CD14-positive monocyte (primary cell): ENCODE measurements around the gene KCNQ1OT1. TPM values are rescaled to one million over a fixed set of nuclear protein-coding genes. Genes with fewer than 3 reads are reported as not detected.
A peak's percentile ranks its signal among the peaks of the same experiment; 100 is the strongest.

ENCODE experiments used
- DNase-seq, 3 donors: peaks; one replicate each; pipeline ENCODE4 v3.0.0-alpha.2; 2011 to 2022
- H2AFZ ChIP-seq: 2 replicates; pipeline ENCODE4 v1.6.0; 2012; ENCODE audit warnings: mild to moderate bottlenecking, low read depth, low read length, inconsistent platforms; ENCODE audit not compliant: insufficient read depth, poor library complexity, severe bottlenecking
- H3K27ac ChIP-seq, 2 donors: 1 replicate in 1 of 2; 2 replicates in 1 of 2; pipeline ENCODE4 v1.5.1; 2012 to 2013; ENCODE audit warnings: low read length in 2 of 2, control low read depth in 1 of 2, inconsistent platforms in 1 of 2, low read depth in 1 of 2, mild to moderate bottlenecking in 1 of 2
- H3K27me3 ChIP-seq, 2 donors: one replicate each; pipeline versions ENCODE4 v1.6.0 to v1.6.1; 2011 to 2013; ENCODE audit warnings: low read length in 2 of 2; ENCODE audit not compliant: control insufficient read depth in 2 of 2, insufficient read depth in 2 of 2
- H3K36me3 ChIP-seq, 2 donors: replicated peaks in 1 of 2; 1 replicate in 1 of 2; 2 replicates in 1 of 2; pipeline versions ENCODE4 v1.5.1 to v1.6.1; 2012 to 2013; ENCODE audit warnings: low read length in 2 of 2, control low read depth in 1 of 2, inconsistent platforms in 1 of 2, mild to moderate bottlenecking in 1 of 2; ENCODE audit not compliant: insufficient read depth in 2 of 2, control insufficient read depth in 1 of 2
- H3K4me1 ChIP-seq, 2 donors: 1 replicate in 1 of 2; 2 replicates in 1 of 2; pipeline versions ENCODE4 v1.5.1 to v1.6.1; 2012 to 2013; ENCODE audit warnings: low read length in 2 of 2, control low read depth in 1 of 2, inconsistent platforms in 1 of 2, mild to moderate bottlenecking in 1 of 2, moderate library complexity in 1 of 2; ENCODE audit not compliant: insufficient read depth in 2 of 2, control insufficient read depth in 1 of 2
- H3K4me2 ChIP-seq: replicated peaks from 2 replicates; pipeline ENCODE3; 2012; ENCODE audit warnings: low read length, moderate library complexity, mild to moderate bottlenecking; ENCODE audit not compliant: poor library complexity, severe bottlenecking; ENCODE audit errors: extremely low read depth
- H3K4me3 ChIP-seq, 3 experiments: fragments of 200-600 bp in 1 of 3; sonication (generic) in 1 of 3; replicated peaks in 1 of 3; 1 replicate in 2 of 3; 2 replicates in 1 of 3; pipeline ENCODE4 v1.5.1; 2011 to 2013; ENCODE audit warnings: low read length in 3 of 3, mild to moderate bottlenecking in 3 of 3, control low read depth in 2 of 3, low read depth in 2 of 3, inconsistent platforms in 1 of 3, moderate library complexity in 1 of 3
- H3K79me2 ChIP-seq: 2 replicates; pipeline ENCODE4 v1.6.0; 2012; ENCODE audit warnings: mild to moderate bottlenecking, control low read depth, inconsistent platforms, low read length, moderate library complexity; ENCODE audit not compliant: insufficient read depth
- H3K9ac ChIP-seq: 2 replicates; pipeline ENCODE4 v1.6.0; 2017; ENCODE audit warnings: low read length, mild to moderate bottlenecking; ENCODE audit not compliant: insufficient read depth, poor library complexity, severe bottlenecking
- H3K9me3 ChIP-seq, 2 donors: replicated peaks in 1 of 2; 1 replicate in 1 of 2; 2 replicates in 1 of 2; pipeline versions ENCODE4 v1.5.1 to v1.6.1; 2012 to 2013; ENCODE audit warnings: low read length in 2 of 2, control low read depth in 1 of 2; ENCODE audit not compliant: control insufficient read depth in 1 of 2, insufficient read depth in 1 of 2
- H4K20me1 ChIP-seq: 2 replicates; pipeline ENCODE4 v1.6.0; 2012; ENCODE audit warnings: mild to moderate bottlenecking, low read length, control low read depth, moderate library complexity; ENCODE audit not compliant: insufficient read depth
- H3K27ac Mint-ChIP-seq, 7 donors: one replicate each; pipeline ENCODE4 v1.8.0; 2020; ENCODE audit warnings: mild to moderate bottlenecking in 7 of 7, mixed read lengths in 7 of 7, moderate library complexity in 6 of 7, inconsistent platforms in 2 of 7
- H3K27me3 Mint-ChIP-seq, 3 donors: one replicate each; pipeline ENCODE4 v1.8.0; 2021 to 2022; ENCODE audit warnings: low read depth in 3 of 3, mild to moderate bottlenecking in 3 of 3, mixed read lengths in 3 of 3, moderate library complexity in 3 of 3, inconsistent platforms in 1 of 3
- H3K36me3 Mint-ChIP-seq, 2 donors: one replicate each; pipeline ENCODE4 v1.8.0; 2020; ENCODE audit warnings: mixed read lengths in 2 of 2, inconsistent platforms in 1 of 2, mild to moderate bottlenecking in 1 of 2
- H3K4me1 Mint-ChIP-seq: one replicate; pipeline ENCODE4 v1.8.0; 2020; ENCODE audit warnings: mild to moderate bottlenecking, mixed read lengths
- H3K4me3 Mint-ChIP-seq, 2 donors: one replicate each; pipeline ENCODE4 v1.8.0; 2020; ENCODE audit warnings: mild to moderate bottlenecking in 2 of 2, mixed read lengths in 2 of 2, moderate library complexity in 1 of 2
- H3K9me3 Mint-ChIP-seq, 7 donors: one replicate each; pipeline ENCODE4 v1.8.0; 2020 to 2022; ENCODE audit warnings: mixed read lengths in 7 of 7, mild to moderate bottlenecking in 6 of 7, moderate library complexity in 6 of 7, inconsistent platforms in 2 of 7
- CTCF ChIP-seq: fragments of 200-600 bp; IDR thresholded peaks from one replicate; pipeline ENCODE4 v1.8.0; 2022; ENCODE audit warnings: antibody characterized with exemption, mild to moderate bottlenecking
- WGBS: methylation state at CpG from one replicate; pipeline ENCODE4 v1.1.5; 2013; ENCODE audit warnings: missing lambda C conversion rate; ENCODE audit not compliant: insufficient coverage; 5-methylcytosine and 5-hydroxymethylcytosine counted together
- intact Hi-C, 2 donors: fragments of 100-400 bp; cut with micrococcal nuclease; formaldehyde crosslinking; loops; one replicate each; pipeline versions ENCODE4 v1.15.0 to v1.15.1; 2023
- polyA plus RNA-seq, 3 donors: library from polyadenylated mRNA; depleted of rRNA in 1 of 3; unstranded in 2 of 3; stranded (reverse) in 1 of 3; fragments of 300-500 nt in 2 of 3; fragments of >200 nt in 1 of 3; fragmentation: Illumina TruSeq in 2 of 3; gene quantifications; 1 replicate in 2 of 3; 2 replicates in 1 of 3; pipeline ENCODE4 v1.2.3, GENCODE V29; 2012 to 2021

KCNQ1OT1 gene
- polyA plus RNA-seq, 3 donors: 0.01 to 0.04 (median 0.03) TPM

- Mint-ChIP-seq H3K27me3 (peaks cover 0 to 3% (median 0%) of the 10 kb centered on the region in 3 donors), H3K4me3 (no peak overlapping the region), H3K27ac (peak overlapping the region in 1 of 7 donors; percentile 11), H3K9me3 (peaks cover 0 to 5% (median under 1%) of the 10 kb centered on the region in 7 donors), H3K4me1 (no peaks in the 10 kb centered on the region), H3K36me3 (peaks cover 70 to 78% of the 10 kb centered on the region in 2 donors)
- no peak for TF ChIP-seq CTCF
- H4K20me1 ChIP-seq: peaks cover 67% of the 10 kb centered on the region
- H3K4me3 ChIP-seq: no peak overlapping the region
- DNase-seq: peak in 1 of 3 donors; percentile 2
- no peaks in the 10 kb centered on the region for H3K79me2 ChIP-seq
- H3K27me3 ChIP-seq: no peaks in the 10 kb centered on the region
- no peak overlapping the region for H3K27ac ChIP-seq
- no peak overlapping the region for H2AFZ ChIP-seq
- intact Hi-C loops: no loop called here
- no peaks in the 10 kb centered on the region for H3K4me1 ChIP-seq
- H3K36me3 ChIP-seq: peaks cover 66 to 91% of the 10 kb centered on the region in 2 donors
- 85% methylated on average over 8 of the region's 12 CpGs for WGBS
- no peaks in the 10 kb centered on the region for H3K9me3 ChIP-seq
- H3K9ac ChIP-seq: no peak overlapping the region
- no peak overlapping the region for H3K4me2 ChIP-seq
Observed at GRCh38 chr11:2589538-2589934, 110.3 kb downstream of the KCNQ1OT1 start.

- peak overlapping the region in 1 of 7 donors; percentile 2 for H3K27ac Mint-ChIP-seq
- 80% methylated on average over 24 of the region's 29 CpGs for WGBS
- H3K4me1 Mint-ChIP-seq: no peaks in the 10 kb centered on the region
- Histone ChIP-seq H3K27ac (no peak overlapping the region), H3K9ac (no peak overlapping the region), H2AFZ (no peak overlapping the region), H3K27me3 (no peaks in the 10 kb centered on the region), H3K79me2 (no peaks in the 10 kb centered on the region), H3K4me3 (no peak overlapping the region), H3K9me3 (no peaks in the 10 kb centered on the region), H3K36me3 (peaks cover 68 to 96% of the 10 kb centered on the region in 2 donors), H4K20me1 (peaks cover 68% of the 10 kb centered on the region), H3K4me2 (no peak overlapping the region), H3K4me1 (no peaks in the 10 kb centered on the region)
- peaks cover 0 to 5% (median 0%) of the 10 kb centered on the region in 7 donors for H3K9me3 Mint-ChIP-seq
- peaks cover 65 to 77% of the 10 kb centered on the region in 2 donors for H3K36me3 Mint-ChIP-seq
- intact Hi-C loops: no loop called here
- peaks cover 0 to 3% (median 0%) of the 10 kb centered on the region in 3 donors for H3K27me3 Mint-ChIP-seq
- no peak overlapping the region for H3K4me3 Mint-ChIP-seq
- no peak for TF ChIP-seq CTCF
- DNase-seq: peak in 1 of 3 donors; percentile 1
Observed at GRCh38 chr11:2588809-2589537, 110.8 kb downstream of the KCNQ1OT1 start.
